GM19351 (cell line): ENCODE results near the gene DIP2B.
"Not testable (repeated sequence)": the region's sequence is repeated elsewhere in the genome, so short reads cannot be mapped to it uniquely, and the experiment has no call there.

Experiments used
- ATAC-seq: cut with Tn5 transposase; IDR thresholded peaks from one replicate; pipeline ENCODE4 v1.9.1; 2021; ENCODE audit warnings: mild to moderate bottlenecking, moderate library complexity; ENCODE audit not compliant: unreplicated experiment

The DIP2B gene

GRCh38 chr12:50550530-50551223, 45.9 kb downstream of the DIP2B start:
- no peak for ATAC-seq

- ATAC-seq, result no peak
Measured at GRCh38 chr12:50551866-50552265, 47.1 kb downstream of the DIP2B start.

GRCh38 chr12:50554651-50555050, 49.9 kb downstream of the DIP2B start:
- ATAC-seq, result no peak

- ATAC-seq, result no peak
Measured at GRCh38 chr12:50555471-50555885, 50.7 kb downstream of the DIP2B start.

- ATAC-seq, result no peak
Measured at GRCh38 chr12:50556273-50556672, 51.5 kb downstream of the DIP2B start.

GRCh38 chr12:50556796-50557195, 52.0 kb downstream of the DIP2B start:
- ATAC-seq, result not testable (repeated sequence)

GRCh38 chr12:50557421-50557820, 52.6 kb downstream of the DIP2B start:
- no peak for ATAC-seq

- ATAC-seq, result no peak
Measured at GRCh38 chr12:50558970-50559369, 54.2 kb downstream of the DIP2B start.

GRCh38 chr12:50562520-50563433, 58.0 kb downstream of the DIP2B start:
- no peak for ATAC-seq

GRCh38 chr12:50563434-50563787, 58.6 kb downstream of the DIP2B start:
- no peak for ATAC-seq

- no peak for ATAC-seq
Measured at GRCh38 chr12:50564237-50564947, 59.6 kb downstream of the DIP2B start.

- no peak for ATAC-seq
Measured at GRCh38 chr12:50564948-50565297, 60.1 kb downstream of the DIP2B start.

- no peak for ATAC-seq
Measured at GRCh38 chr12:50566066-50566465, 61.3 kb downstream of the DIP2B start.

- no peak for ATAC-seq
Measured at GRCh38 chr12:50567926-50568325, 63.1 kb downstream of the DIP2B start.

GRCh38 chr12:50568338-50569091, 63.7 kb downstream of the DIP2B start:
- ATAC-seq, result no peak

- ATAC-seq, result no peak
Measured at GRCh38 chr12:50569321-50569720, 64.5 kb downstream of the DIP2B start.

GRCh38 chr12:50569876-50570275, 65.1 kb downstream of the DIP2B start:
- ATAC-seq, result no peak

- ATAC-seq, result no peak
Measured at GRCh38 chr12:50571786-50572185, 67.0 kb downstream of the DIP2B start.

- ATAC-seq, result no peak
Measured at GRCh38 chr12:50572287-50572686, 67.5 kb downstream of the DIP2B start.

- ATAC-seq, result no peak
Measured at GRCh38 chr12:50572760-50573159, 68.0 kb downstream of the DIP2B start.

- no peak for ATAC-seq
Measured at GRCh38 chr12:50573271-50573670, 68.5 kb downstream of the DIP2B start.
